ENCODE data around the gene ABCF1.

DNA sequence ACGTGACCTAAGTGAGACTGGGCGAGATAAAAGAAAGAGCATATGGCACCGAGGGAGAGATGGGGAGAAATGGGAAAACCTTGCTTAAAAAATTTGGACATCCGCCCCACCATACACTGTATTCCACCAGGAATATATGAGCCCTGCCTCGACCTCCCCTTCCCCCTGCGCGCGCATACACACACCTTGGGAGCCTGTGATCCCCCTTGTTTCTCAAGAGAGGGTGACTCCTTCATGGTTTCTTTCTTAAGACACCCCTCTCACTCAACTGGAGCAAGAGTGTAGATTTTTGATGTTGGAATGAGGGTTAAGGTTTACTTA lies 480 bp downstream of the ABCF1 start:
- no peak for TF ChIP-seq EZH2 (IDR thresholded peaks at IDR 0.05; ENCODE audit: low read depth)
- TF ChIP-seq CTCF (conservative IDR thresholded peaks at IDR 0.05), result no peak

Data from PC-9 (cell line).